Measurements from ENCODE around the gene HSF4.

The HSF4 gene

GRCh38 chr16:67196881-67197280, 32.3 kb downstream of the HSF4 start:
- TF ChIP-seq CTCF (IDR thresholded peaks at IDR 0.05; ENCODE audit: insufficient read depth, low read depth, low read length, missing control alignments): no peak
- no peak overlapping the region for H3K4me3 ChIP-seq (ENCODE audit: low read depth, low read length)
- DNase-seq (ENCODE audit: low read depth): no peak

- DNase-seq (ENCODE audit: low read depth): no peak
- TF ChIP-seq CTCF (IDR thresholded peaks at IDR 0.05; ENCODE audit: insufficient read depth, low read depth, low read length, missing control alignments): no peak
- H3K4me3 ChIP-seq (ENCODE audit: low read depth, low read length): no peak overlapping the region
Observed at GRCh38 chr16:67197704-67198103, 33.2 kb downstream of the HSF4 start.

- DNase-seq (ENCODE audit: low read depth): no peak
- no peak overlapping the region for H3K4me3 ChIP-seq (ENCODE audit: low read depth, low read length)
- TF ChIP-seq CTCF (IDR thresholded peaks at IDR 0.05; ENCODE audit: insufficient read depth, low read depth, low read length, missing control alignments): peak; percentile 33
Observed at GRCh38 chr16:67198238-67198734, 33.7 kb downstream of the HSF4 start.

- no peak within 1 kb of the TSS for H3K4me3 ChIP-seq (ENCODE audit: low read depth, low read length)
- no peak for DNase-seq (ENCODE audit: low read depth)
- TF ChIP-seq CTCF (IDR thresholded peaks at IDR 0.05; ENCODE audit: insufficient read depth, low read depth, low read length, missing control alignments): no peak
Observed at GRCh38 chr16:67199011-67199807, 34.7 kb downstream of the HSF4 start, which contains the start of gene ELMO3. TSS of gene ELMO3 (plus strand) at chr16:67199131. CDS start at chr16:67199327, 196 bp downstream.

- TF ChIP-seq CTCF (IDR thresholded peaks at IDR 0.05; ENCODE audit: insufficient read depth, low read depth, low read length, missing control alignments): no peak
- no peak for DNase-seq (ENCODE audit: low read depth)
- H3K4me3 ChIP-seq (ENCODE audit: low read depth, low read length): no peak overlapping the region
Observed at GRCh38 chr16:67199808-67200198, 35.3 kb downstream of the HSF4 start.

- no peak for DNase-seq (ENCODE audit: low read depth)
- H3K4me3 ChIP-seq (ENCODE audit: low read depth, low read length): no peak overlapping the region
- no peak for TF ChIP-seq CTCF (IDR thresholded peaks at IDR 0.05; ENCODE audit: insufficient read depth, low read depth, low read length, missing control alignments)
Observed at GRCh38 chr16:67200491-67200890, 35.9 kb downstream of the HSF4 start.
